Measurements from ENCODE around the gene TXNDC16. TPM values are rescaled to one million over a fixed set of nuclear protein-coding genes. Genes with fewer than 3 reads are reported as not detected.
"Not testable (repeated sequence)": the region's sequence is repeated elsewhere in the genome, so short reads cannot be mapped to it uniquely, and the experiment has no call there.

Gene TXNDC16
- total and polyA plus RNA-seq, 4 donors = 1.5 to 22.1 (median 3.4) TPM

DNA sequence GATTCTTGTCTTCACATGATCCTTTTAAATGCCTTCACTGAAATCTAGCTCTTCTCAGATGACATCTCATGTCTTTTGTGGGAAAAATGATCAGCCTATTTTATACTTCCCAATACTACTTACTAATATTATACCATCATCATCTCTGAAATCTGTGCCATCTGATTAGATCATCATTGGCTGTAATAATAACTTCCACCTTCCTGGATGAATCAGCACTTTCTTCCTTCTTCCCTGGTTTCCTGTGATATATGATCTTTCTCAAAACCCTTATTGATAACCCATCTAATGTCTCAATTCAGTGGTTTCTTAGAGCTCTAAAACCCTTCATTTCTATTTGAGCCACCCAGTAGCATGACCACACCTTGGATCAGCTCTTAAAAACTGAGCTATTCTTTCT lies 31.2 kb upstream of the TXNDC16 start:
- H3K4me1 ChIP-seq (ENCODE audit: control insufficient read depth in 5 of 5, insufficient read depth in 5 of 5, low read length in 5 of 5) = no peaks in the 10 kb centered on the region
- ATAC-seq (ENCODE audit: insufficient read depth, low FRiP score) = no peak
- DNase-seq = no peak

DNA sequence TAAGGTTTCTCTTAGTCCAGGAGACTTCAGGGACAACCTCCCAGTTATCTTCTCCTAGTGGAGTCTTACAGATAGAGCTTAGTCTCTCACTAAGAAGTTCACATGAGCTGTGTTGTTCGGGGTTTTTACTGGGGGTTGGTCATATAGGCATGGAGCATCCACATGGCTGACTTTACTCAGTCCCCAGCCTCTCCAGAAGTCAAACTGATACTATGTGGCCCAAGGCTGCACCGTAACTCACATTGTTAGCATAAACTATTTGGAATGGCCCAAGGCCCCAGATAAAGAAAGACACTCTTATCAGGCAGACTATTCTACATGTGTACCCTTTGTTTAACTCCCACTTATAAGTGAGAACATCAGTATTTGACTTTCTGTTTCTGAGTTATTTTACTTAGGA lies 23.6 kb upstream of the TXNDC16 start:
- Histone ChIP-seq H3K4me1 (ENCODE audit: control insufficient read depth in 5 of 5, insufficient read depth in 5 of 5, low read length in 5 of 5) (no peaks in the 10 kb centered on the region), H3K27ac (ENCODE audit: low read depth in 1 of 2, low read length in 1 of 2) (no peak overlapping the region), H3K9ac (ENCODE audit: insufficient read depth in 1 of 2, low read length in 2 of 2) (no peak overlapping the region), H3K36me3 (ENCODE audit: control insufficient read depth in 4 of 4, insufficient read depth in 4 of 4, low read length in 4 of 4) (no peaks in the 10 kb centered on the region), H3K9me3 (ENCODE audit: control insufficient read depth in 4 of 4, insufficient read depth in 3 of 4, low read length in 3 of 4) (peaks cover 0 to 2% (median 0%) of the 10 kb centered on the region in 4 donors), H3K4me3 (no peak overlapping the region), H3K27me3 (ENCODE audit: control insufficient read depth in 3 of 3, insufficient read depth in 3 of 3, low read length in 2 of 3) (no peaks in the 10 kb centered on the region)
- DNase-seq (no peak), ATAC-seq (ENCODE audit: insufficient read depth, low FRiP score) (no peak)
- 91 to 93% methylated on average over 2 of the region's 2 CpGs for WGBS, 2 donors
- TF ChIP-seq, protein P1, sequence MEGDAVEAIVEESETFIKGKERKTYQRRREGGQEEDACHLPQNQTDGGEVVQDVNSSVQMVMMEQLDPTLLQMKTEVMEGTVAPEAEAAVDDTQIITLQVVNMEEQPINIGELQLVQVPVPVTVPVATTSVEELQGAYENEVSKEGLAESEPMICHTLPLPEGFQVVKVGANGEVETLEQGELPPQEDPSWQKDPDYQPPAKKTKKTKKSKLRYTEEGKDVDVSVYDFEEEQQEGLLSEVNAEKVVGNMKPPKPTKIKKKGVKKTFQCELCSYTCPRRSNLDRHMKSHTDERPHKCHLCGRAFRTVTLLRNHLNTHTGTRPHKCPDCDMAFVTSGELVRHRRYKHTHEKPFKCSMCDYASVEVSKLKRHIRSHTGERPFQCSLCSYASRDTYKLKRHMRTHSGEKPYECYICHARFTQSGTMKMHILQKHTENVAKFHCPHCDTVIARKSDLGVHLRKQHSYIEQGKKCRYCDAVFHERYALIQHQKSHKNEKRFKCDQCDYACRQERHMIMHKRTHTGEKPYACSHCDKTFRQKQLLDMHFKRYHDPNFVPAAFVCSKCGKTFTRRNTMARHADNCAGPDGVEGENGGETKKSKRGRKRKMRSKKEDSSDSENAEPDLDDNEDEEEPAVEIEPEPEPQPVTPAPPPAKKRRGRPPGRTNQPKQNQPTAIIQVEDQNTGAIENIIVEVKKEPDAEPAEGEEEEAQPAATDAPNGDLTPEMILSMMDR (IDR thresholded peaks at IDR 0.05; ENCODE audit: control extremely low read depth, extremely low read depth) = no peak

More for the DNA sequence above, 31.2 kb upstream of the TXNDC16 start:
- no peak overlapping the region for H3K27ac ChIP-seq (ENCODE audit: low read depth in 1 of 2, low read length in 1 of 2)
- H3K27me3 ChIP-seq (ENCODE audit: control insufficient read depth in 3 of 3, insufficient read depth in 3 of 3, low read length in 2 of 3) = no peaks in the 10 kb centered on the region
- no peaks in the 10 kb centered on the region for H3K9me3 ChIP-seq (ENCODE audit: control insufficient read depth in 4 of 4, insufficient read depth in 3 of 4, low read length in 3 of 4)
- no peak overlapping the region for H3K4me3 ChIP-seq
- TF ChIP-seq, protein P1 (IDR thresholded peaks at IDR 0.05; ENCODE audit: control extremely low read depth, extremely low read depth) = no peak
- no peaks in the 10 kb centered on the region for H3K36me3 ChIP-seq (ENCODE audit: control insufficient read depth in 4 of 4, insufficient read depth in 4 of 4, low read length in 4 of 4)
- H3K9ac ChIP-seq (ENCODE audit: insufficient read depth in 1 of 2, low read length in 2 of 2) = no peak overlapping the region

DNA sequence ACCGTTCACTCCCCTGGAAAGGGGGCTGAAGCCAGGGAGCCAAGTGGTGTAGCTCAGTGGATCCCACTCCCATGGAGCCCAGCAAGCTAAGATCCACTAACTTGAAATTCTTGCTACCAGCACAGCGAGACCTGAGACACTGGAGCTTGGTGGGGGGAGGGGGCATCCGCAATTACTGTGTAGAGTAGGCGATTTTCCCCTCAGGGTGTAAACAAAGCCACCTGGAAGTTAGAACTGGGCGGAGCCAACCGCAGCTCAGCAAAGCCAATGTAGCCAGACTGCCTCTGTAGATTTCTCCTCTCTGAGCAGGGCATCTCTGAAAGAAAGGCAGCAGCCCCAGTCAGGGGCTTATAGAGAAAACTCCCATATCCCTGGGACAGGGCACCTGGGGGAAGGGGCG lies 16.1 kb upstream of the TXNDC16 start:
- not testable (repeated sequence) for ATAC-seq (ENCODE audit: insufficient read depth, low FRiP score); DNase-seq; H3K27ac ChIP-seq (ENCODE audit: low read depth in 1 of 2, low read length in 1 of 2); H3K4me3 ChIP-seq; H3K9ac ChIP-seq (ENCODE audit: insufficient read depth in 1 of 2, low read length in 2 of 2); H3K36me3 ChIP-seq (ENCODE audit: control insufficient read depth in 4 of 4, insufficient read depth in 4 of 4, low read length in 4 of 4); H3K4me1 ChIP-seq (ENCODE audit: control insufficient read depth in 5 of 5, insufficient read depth in 5 of 5, low read length in 5 of 5); H3K9me3 ChIP-seq (ENCODE audit: control insufficient read depth in 4 of 4, insufficient read depth in 3 of 4, low read length in 3 of 4); H3K27me3 ChIP-seq (ENCODE audit: control insufficient read depth in 3 of 3, insufficient read depth in 3 of 3, low read length in 2 of 3)
- WGBS, 2 donors = 96% methylated on average over 7 of the region's 7 CpGs

DNA sequence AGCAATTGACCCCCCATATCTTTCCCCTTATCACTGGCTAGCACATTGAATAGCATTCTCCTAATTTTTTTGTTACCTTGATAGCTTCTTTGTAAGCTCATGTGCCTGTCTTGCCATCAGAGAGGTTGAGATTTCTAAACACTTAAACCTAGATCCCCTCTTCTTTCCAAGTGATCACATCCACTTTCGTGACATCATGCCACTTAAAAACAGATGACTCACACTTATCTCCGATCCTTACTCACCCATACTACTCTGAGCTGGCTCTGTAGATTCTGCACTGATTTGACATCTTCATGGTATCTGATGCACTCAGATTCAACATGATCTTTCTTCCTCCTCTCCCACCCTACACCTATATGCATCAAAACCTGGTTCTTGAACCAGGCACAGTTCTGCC lies 10.8 kb upstream of the TXNDC16 start:
- DNase-seq (no peak), ATAC-seq (ENCODE audit: insufficient read depth, low FRiP score) (no peak)
- WGBS, 2 donors = 79 to 91% methylated on average over 2 of the region's 2 CpGs
- no peak overlapping the region for H3K9ac ChIP-seq (ENCODE audit: insufficient read depth in 1 of 2, low read length in 2 of 2)
- no peaks in the 10 kb centered on the region for H3K27me3 ChIP-seq (ENCODE audit: control insufficient read depth in 3 of 3, insufficient read depth in 3 of 3, low read length in 2 of 3)
- peak overlapping the region in 1 of 2 donors; percentile 7 for H3K27ac ChIP-seq (ENCODE audit: low read depth in 1 of 2, low read length in 1 of 2)
- H3K9me3 ChIP-seq (ENCODE audit: control insufficient read depth in 4 of 4, insufficient read depth in 3 of 4, low read length in 3 of 4) = peaks cover 0 to 2% (median 0%) of the 10 kb centered on the region in 4 donors
- no peak overlapping the region for H3K4me3 ChIP-seq
- TF ChIP-seq, protein P1 (IDR thresholded peaks at IDR 0.05; ENCODE audit: control extremely low read depth, extremely low read depth) = no peak
- no peaks in the 10 kb centered on the region for H3K4me1 ChIP-seq (ENCODE audit: control insufficient read depth in 5 of 5, insufficient read depth in 5 of 5, low read length in 5 of 5)
- H3K36me3 ChIP-seq (ENCODE audit: control insufficient read depth in 4 of 4, insufficient read depth in 4 of 4, low read length in 4 of 4) = no peaks in the 10 kb centered on the region

Data from lung (tissue), 12 donors.